GM12864 (cell line): ENCODE measurements around the gene SRSF5.

Experiments used
- DNase-seq: peaks from one replicate; pipeline ENCODE4 v3.0.0-alpha.2; 2011; ENCODE audit warnings: low read depth
- H3K4me3 ChIP-seq: 2 replicates; pipeline ENCODE4 v1.5.1; 2011; ENCODE audit warnings: mild to moderate bottlenecking, low read depth, low read length, control low read depth
- TF ChIP-seq, protein P1 (sequence below): IDR thresholded peaks from 2 replicates; pipeline ENCODE4 v1.5.1; 2011; ENCODE audit warnings: low read depth, mild to moderate bottlenecking, moderate library complexity, low read length, control low read depth, inconsistent platforms; ENCODE audit errors: missing control alignments

Gene SRSF5

DNA sequence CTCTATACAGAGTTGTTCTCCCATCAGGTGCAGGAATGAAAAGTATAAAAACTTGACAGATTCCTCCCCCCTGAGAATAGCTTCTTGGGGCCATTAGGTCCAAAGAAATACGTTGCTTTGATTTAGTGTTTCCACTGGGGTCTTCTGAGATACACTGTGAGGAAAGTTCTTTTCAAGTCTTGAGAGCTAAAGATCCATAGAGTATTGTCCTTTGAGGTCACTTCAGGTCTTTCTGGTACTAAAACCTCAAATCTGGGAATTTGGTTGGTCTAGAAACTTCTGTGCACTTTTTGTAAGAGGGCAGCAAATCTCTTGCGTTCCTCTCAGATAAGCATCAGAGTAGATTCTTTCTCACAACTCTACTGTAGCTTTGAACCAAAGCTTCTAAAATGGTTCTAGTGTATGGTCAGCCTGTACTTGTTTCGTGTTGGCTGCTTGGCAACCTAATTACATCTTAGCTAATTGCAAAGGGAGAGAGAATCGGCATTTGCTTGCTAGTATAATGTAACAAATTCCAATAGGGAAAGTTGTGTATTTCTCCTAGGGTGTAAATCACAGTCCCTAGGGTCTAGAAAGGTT lies 10.0 kb downstream of the SRSF5 start:
- no peak overlapping the region for H3K4me3 ChIP-seq
- no peak for DNase-seq
- TF ChIP-seq, protein P1, sequence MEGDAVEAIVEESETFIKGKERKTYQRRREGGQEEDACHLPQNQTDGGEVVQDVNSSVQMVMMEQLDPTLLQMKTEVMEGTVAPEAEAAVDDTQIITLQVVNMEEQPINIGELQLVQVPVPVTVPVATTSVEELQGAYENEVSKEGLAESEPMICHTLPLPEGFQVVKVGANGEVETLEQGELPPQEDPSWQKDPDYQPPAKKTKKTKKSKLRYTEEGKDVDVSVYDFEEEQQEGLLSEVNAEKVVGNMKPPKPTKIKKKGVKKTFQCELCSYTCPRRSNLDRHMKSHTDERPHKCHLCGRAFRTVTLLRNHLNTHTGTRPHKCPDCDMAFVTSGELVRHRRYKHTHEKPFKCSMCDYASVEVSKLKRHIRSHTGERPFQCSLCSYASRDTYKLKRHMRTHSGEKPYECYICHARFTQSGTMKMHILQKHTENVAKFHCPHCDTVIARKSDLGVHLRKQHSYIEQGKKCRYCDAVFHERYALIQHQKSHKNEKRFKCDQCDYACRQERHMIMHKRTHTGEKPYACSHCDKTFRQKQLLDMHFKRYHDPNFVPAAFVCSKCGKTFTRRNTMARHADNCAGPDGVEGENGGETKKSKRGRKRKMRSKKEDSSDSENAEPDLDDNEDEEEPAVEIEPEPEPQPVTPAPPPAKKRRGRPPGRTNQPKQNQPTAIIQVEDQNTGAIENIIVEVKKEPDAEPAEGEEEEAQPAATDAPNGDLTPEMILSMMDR, result no peak

GRCh38 chr14:69779088-69779487 lies 12.1 kb downstream of the SRSF5 start:
- TF ChIP-seq, protein P1, result no peak
- DNase-seq, result no peak
- no peak overlapping the region for H3K4me3 ChIP-seq

DNA sequence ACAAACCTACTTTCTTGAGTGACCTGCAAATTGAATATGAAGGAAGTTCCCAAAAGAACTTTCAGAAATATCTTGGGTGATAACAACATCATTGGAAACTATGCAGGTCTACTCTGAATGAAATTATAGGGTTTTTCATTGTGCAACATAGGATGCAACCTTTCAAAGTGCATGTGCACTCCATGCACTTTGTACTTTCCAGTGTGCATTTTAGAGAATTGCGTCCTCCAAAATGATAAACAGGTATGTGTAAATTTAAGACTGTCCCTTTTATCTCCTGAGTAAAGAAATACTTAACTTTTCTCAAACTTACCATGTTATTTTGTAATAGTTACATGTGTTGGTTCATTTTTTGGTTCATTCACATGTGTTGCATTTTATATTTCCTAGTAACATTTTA lies 13.2 kb downstream of the SRSF5 start:
- TF ChIP-seq, protein P1, result no peak
- DNase-seq, result no peak
- H3K4me3 ChIP-seq, result no peak overlapping the region

- TF ChIP-seq, protein P1, result no peak
- no peak for DNase-seq
- H3K4me3 ChIP-seq, result no peak overlapping the region
Observed at GRCh38 chr14:69780952-69781351, 14.0 kb downstream of the SRSF5 start.

- no peak overlapping the region for H3K4me3 ChIP-seq
- DNase-seq, result no peak
- TF ChIP-seq, protein P1, result no peak
Observed at GRCh38 chr14:69784942-69785341, 18.0 kb downstream of the SRSF5 start.

DNA sequence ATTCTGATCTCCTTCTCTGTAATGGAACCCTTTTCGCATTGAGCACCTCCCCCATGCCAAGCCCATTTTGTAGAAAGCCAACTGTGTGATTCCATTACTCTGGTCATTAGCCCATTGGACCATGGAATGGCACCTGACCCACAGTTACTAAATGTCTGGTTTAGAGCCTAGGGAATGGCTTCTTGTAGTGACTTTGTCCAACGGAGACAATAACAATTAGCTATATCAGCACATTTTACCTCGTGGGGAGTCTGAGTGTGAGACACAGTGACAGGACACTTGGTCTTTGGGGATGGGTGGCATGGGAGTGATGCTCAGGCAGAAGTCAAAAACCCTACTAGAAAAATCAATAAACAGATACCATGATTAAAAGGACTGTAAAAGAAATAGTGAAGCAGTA lies 19.7 kb downstream of the SRSF5 start:
- TF ChIP-seq, protein P1, result no peak
- H3K4me3 ChIP-seq, result no peak overlapping the region
- no peak for DNase-seq

DNA sequence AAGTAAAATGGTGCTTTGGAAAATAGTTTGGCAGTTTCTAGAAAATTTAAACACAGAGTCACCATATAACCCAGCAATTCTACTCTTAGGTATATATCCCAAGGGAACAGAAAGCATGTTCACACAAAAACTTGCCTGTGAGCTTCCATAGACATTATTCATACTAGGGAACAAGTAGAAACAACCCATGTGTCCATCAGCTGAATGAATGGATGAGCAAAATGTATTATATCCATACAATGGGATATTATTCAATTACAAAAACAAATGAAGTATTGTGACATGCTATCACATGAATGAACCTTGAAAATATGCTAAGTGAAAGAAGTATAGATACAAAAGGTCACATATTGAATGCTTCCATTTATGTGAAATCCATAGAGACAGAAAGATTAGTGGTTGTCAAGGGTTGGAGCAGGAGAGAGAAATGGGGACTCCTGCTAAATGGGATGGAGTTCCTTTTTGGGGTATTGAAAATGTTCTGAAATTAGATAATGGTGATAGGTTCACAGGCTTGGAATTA lies 22.2 kb downstream of the SRSF5 start:
- no peak for DNase-seq
- TF ChIP-seq, protein P1, result no peak
- H3K4me3 ChIP-seq, result no peak overlapping the region
